Muscle layer of colon (tissue), 2 donors: ENCODE measurements around the gene PRKG1.
"Not testable (repeated sequence)": the region's sequence is repeated elsewhere in the genome, so short reads cannot be mapped to it uniquely, and the experiment has no call there.

Source experiments
- H3K27ac ChIP-seq: one replicate; pipeline ENCODE4 v1.7.0; 2013; ENCODE audit warnings: low read depth, mild to moderate bottlenecking, low read length, moderate library complexity
- H3K27me3 ChIP-seq, 2 donors: one replicate each; pipeline ENCODE4 v1.7.0; 2013; ENCODE audit warnings: low read length in 2 of 2, mild to moderate bottlenecking in 2 of 2; ENCODE audit not compliant: insufficient read depth in 2 of 2, control insufficient read depth in 1 of 2
- H3K36me3 ChIP-seq: one replicate; pipeline ENCODE4 v1.7.0; 2013; ENCODE audit warnings: mild to moderate bottlenecking, low read length; ENCODE audit not compliant: insufficient read depth
- H3K4me1 ChIP-seq: one replicate; pipeline ENCODE4 v1.7.0; 2013; ENCODE audit warnings: mild to moderate bottlenecking, low read length; ENCODE audit not compliant: insufficient read depth
- H3K4me3 ChIP-seq, 2 donors: one replicate each; pipeline ENCODE4 v1.7.0; 2013; ENCODE audit warnings: low read length in 2 of 2, low read depth in 1 of 2, mild to moderate bottlenecking in 1 of 2, moderate library complexity in 1 of 2
- H3K9ac ChIP-seq: one replicate; pipeline ENCODE4 v1.7.0; 2013; ENCODE audit warnings: low read length
- H3K9me3 ChIP-seq: one replicate; pipeline ENCODE4 v1.7.0; 2013; ENCODE audit warnings: mild to moderate bottlenecking, low read length
- donor health status: abdominal sarcoma.
- donor health status: Adenocarcinoma of cecum.

The PRKG1 gene

DNA sequence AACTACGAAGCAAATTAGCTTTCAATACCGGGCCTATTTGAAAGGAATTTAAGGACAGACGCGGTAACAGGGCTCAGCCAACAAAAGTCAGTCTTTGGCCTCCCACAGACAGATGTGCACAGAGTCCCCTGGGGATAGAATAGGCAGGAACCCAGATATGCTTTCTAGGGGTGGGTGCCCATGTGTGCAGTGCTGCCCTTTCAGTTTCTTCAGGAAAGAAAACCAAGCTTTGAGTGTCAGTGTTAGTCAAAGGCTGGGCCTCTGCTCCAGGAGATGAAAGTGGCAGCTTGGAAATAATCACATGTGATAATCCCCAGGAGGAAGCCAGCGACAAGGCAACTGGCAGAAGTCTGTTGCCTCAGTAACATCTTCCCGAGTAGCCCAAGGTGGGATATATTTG lies 668.9 kb downstream of the PRKG1 start:
- Histone ChIP-seq H3K4me3 (no peak overlapping the region), H3K9me3 (no peaks in the 10 kb centered on the region), H3K4me1 (peaks cover 13% of the 10 kb centered on the region), H3K27me3 (no peaks in the 10 kb centered on the region), H3K36me3 (no peaks in the 10 kb centered on the region), H3K9ac (no peak overlapping the region), H3K27ac (no peak overlapping the region)

DNA sequence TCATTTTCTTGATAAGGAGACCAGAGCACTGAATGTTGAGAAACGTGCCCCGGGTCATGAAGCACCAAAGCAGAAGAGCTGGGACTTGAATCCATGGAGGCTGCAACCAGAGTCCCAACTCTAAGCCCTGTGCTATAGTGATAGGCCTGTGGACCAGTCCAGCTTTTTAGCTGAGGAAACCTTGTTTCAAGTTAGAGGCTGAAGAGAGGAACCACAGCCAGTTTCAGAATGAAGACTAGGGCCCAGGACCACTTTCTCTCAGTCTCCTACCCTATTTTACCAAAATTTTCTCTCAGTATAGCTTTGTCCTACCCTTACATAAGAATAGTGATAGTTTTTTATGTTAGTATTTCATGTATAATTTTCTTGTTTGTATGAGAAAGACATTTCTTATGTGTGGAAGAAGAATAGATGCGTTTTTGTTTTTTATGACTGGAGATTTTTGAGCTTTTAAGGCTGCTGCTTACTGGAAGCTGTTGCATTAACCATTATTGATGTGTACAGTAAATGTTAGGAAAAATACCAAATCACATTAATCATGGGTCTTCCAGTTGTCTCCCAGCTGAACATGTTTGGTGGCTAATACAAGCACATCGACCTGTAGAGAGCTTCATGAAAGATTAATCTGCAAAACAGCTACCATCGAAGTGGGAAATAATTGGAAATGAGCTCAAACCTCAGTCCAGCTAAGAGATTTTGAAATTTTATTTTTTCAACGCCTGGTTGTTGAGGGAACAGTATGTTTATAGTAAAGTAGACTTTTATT lies 670.1 kb downstream of the PRKG1 start:
- no peaks in the 10 kb centered on the region for H3K9me3 ChIP-seq
- no peak overlapping the region for H3K9ac ChIP-seq
- H3K4me1 ChIP-seq, result peaks cover 13% of the 10 kb centered on the region
- no peak overlapping the region for H3K4me3 ChIP-seq
- no peaks in the 10 kb centered on the region for H3K36me3 ChIP-seq
- H3K27me3 ChIP-seq, result no peaks in the 10 kb centered on the region
- H3K27ac ChIP-seq, result peak overlapping the region; percentile 23

DNA sequence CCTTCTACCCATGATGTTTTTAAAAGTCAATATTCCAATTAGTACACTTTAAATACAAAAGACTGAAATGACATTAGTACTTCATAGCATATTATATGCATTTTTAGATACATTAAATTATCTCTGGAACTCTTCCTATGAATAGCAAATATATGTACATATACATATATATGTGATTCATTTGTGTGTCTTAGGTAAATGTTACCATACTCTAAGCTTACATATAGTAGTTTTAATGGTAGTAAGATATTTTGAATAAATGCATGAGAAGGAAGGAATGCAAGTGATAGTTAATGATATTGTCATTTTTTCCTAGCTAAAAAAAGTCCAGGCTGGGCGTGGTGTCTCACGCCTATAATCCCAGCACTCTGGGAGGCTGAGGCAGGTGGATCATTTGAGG lies 671.1 kb downstream of the PRKG1 start:
- peaks cover 13% of the 10 kb centered on the region for H3K4me1 ChIP-seq
- no peaks in the 10 kb centered on the region for H3K36me3 ChIP-seq
- no peak overlapping the region for H3K9ac ChIP-seq
- H3K9me3 ChIP-seq, result no peaks in the 10 kb centered on the region
- no peak overlapping the region for H3K4me3 ChIP-seq
- no peak overlapping the region for H3K27ac ChIP-seq
- no peaks in the 10 kb centered on the region for H3K27me3 ChIP-seq

GRCh38 chr10:51747216-51747615 lies 672.9 kb downstream of the PRKG1 start:
- Histone ChIP-seq H3K36me3 (no peaks in the 10 kb centered on the region), H3K27me3 (no peaks in the 10 kb centered on the region), H3K9ac (no peak overlapping the region), H3K4me1 (peaks cover 13% of the 10 kb centered on the region), H3K9me3 (no peaks in the 10 kb centered on the region), H3K27ac (no peak overlapping the region), H3K4me3 (no peak overlapping the region)

GRCh38 chr10:51748959-51749358 lies 674.7 kb downstream of the PRKG1 start:
- Histone ChIP-seq H3K36me3 (no peaks in the 10 kb centered on the region), H3K27ac (no peak overlapping the region), H3K9me3 (no peaks in the 10 kb centered on the region), H3K9ac (no peak overlapping the region), H3K4me3 (no peak overlapping the region), H3K4me1 (peaks cover 6% of the 10 kb centered on the region), H3K27me3 (no peaks in the 10 kb centered on the region)

GRCh38 chr10:51758366-51758765 lies 684.1 kb downstream of the PRKG1 start:
- H3K9me3 ChIP-seq, result no peaks in the 10 kb centered on the region
- no peak overlapping the region for H3K9ac ChIP-seq
- no peak overlapping the region for H3K4me3 ChIP-seq
- no peaks in the 10 kb centered on the region for H3K4me1 ChIP-seq
- H3K36me3 ChIP-seq, result no peaks in the 10 kb centered on the region
- H3K27me3 ChIP-seq, result no peaks in the 10 kb centered on the region
- no peak overlapping the region for H3K27ac ChIP-seq

DNA sequence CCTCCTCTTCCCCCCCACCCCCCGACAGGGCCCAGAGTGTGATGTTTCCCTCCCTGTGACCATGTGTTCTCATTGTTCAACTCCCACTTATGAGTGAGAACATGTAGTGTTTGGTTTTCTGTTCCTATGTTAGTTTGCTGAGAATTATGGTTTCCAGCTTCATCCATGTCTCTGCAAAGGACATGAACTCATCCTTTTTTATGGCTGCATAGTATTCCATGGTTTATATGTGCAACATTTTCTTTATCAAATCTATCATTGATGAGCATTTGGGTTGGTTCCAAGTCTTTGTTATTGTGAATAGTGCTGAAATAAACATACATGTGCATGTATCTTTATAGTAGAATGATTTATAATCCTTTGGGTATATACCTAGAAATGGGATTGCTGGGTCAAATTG lies 684.6 kb downstream of the PRKG1 start:
- not testable (repeated sequence) for H3K36me3 ChIP-seq, H3K27me3 ChIP-seq, H3K27ac ChIP-seq, H3K4me1 ChIP-seq, H3K9me3 ChIP-seq, H3K9ac ChIP-seq, H3K4me3 ChIP-seq

DNA sequence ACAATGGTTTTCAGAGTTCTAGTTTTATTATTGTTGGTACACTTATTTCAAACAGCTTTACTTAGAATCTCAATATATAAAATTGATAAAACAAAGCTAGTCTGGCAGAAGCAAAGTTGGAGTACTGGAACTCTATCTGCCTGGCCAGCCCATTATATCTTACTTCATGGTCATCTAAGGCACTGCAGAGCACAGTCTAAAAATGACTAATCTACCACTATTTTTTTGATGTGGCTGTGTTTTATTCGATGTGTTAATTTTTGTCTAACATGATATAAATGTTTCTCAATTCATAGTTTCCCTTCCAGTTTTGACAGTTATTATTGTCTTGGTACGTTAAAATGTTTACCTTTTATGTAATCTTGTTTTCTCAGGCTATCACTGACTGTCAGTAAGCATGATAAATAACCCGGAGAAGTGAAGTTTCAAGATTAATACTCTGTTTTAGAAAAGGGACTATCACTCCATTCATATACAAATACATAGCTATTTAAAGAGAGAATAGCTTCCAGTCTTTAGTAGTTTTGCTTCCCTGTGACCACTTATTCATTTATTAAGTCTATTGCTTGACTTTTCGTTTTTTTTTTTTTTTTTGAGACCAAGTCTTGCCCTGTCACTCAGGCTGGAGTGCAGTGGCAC lies 685.7 kb downstream of the PRKG1 start:
- Histone ChIP-seq H3K4me3 (no peak overlapping the region), H3K27me3 (no peaks in the 10 kb centered on the region), H3K4me1 (no peaks in the 10 kb centered on the region), H3K9me3 (no peaks in the 10 kb centered on the region), H3K9ac (no peak overlapping the region), H3K36me3 (no peaks in the 10 kb centered on the region), H3K27ac (no peak overlapping the region)

- Histone ChIP-seq H3K4me3 (no peak overlapping the region), H3K27me3 (no peaks in the 10 kb centered on the region)
Measured at GRCh38 chr10:51760864-51761640, 686.8 kb downstream of the PRKG1 start.

DNA sequence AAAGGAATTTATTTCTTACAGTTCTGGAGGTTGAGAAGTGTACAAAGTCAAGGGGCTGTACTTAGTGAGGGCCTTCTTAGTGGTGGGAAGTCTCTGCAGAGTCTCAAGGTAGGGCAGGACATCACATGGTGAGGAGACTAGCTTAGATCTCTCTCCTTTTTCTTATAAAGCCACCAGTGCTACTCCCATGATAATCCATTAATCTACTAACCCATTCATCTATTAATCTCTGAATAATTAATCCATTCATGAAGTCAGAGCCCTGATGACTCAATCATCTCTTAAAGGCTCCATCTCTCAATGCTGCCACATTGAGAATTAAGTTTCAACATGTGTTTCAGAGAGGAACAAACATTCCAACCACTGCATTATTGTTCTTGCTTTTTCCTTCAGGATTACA lies 689.5 kb downstream of the PRKG1 start:
- H3K9me3 ChIP-seq, result no peaks in the 10 kb centered on the region
- H3K27ac ChIP-seq, result no peak overlapping the region
- H3K9ac ChIP-seq, result no peak overlapping the region
- H3K27me3 ChIP-seq, result no peaks in the 10 kb centered on the region
- H3K4me3 ChIP-seq, result no peak overlapping the region
- no peaks in the 10 kb centered on the region for H3K4me1 ChIP-seq
- no peaks in the 10 kb centered on the region for H3K36me3 ChIP-seq

More at GRCh38 chr10:51760864-51761640, 686.8 kb downstream of the PRKG1 start:
- no peak overlapping the region for H3K9ac ChIP-seq
- H3K36me3 ChIP-seq, result no peaks in the 10 kb centered on the region
- no peaks in the 10 kb centered on the region for H3K9me3 ChIP-seq
- H3K27ac ChIP-seq, result no peak overlapping the region
- H3K4me1 ChIP-seq, result no peaks in the 10 kb centered on the region

GRCh38 chr10:51765284-51765971 lies 691.1 kb downstream of the PRKG1 start:
- Histone ChIP-seq H3K4me1 (no peaks in the 10 kb centered on the region), H3K4me3 (no peak overlapping the region), H3K9ac (no peak overlapping the region), H3K9me3 (no peaks in the 10 kb centered on the region), H3K27ac (no peak overlapping the region), H3K36me3 (no peaks in the 10 kb centered on the region), H3K27me3 (no peaks in the 10 kb centered on the region)
